Right kidney (tissue), 9 donors: ENCODE results near the gene GDPD3.
"Not testable (repeated sequence)": the region's sequence is repeated elsewhere in the genome, so short reads cannot be mapped to it uniquely, and the experiment has no call there.

ENCODE experiments used
- DNase-seq: peaks from one replicate; pipeline ENCODE4 v3.0.0-alpha.2; 2016
- long read RNA-seq, 8 donors: transcript quantifications; one replicate each; lab custom pipeline, GENCODE V29; 2026

Gene GDPD3
- long read RNA-seq, donor 1, partial matches to known transcripts, result 0 of 1 reads
- long read RNA-seq, donor 1, other reads (novel, unspliced or antisense), result 0 of 1 reads
- long read RNA-seq, donor 2, result 0 reads
- long read RNA-seq, donor 3, result 0 reads
- long read RNA-seq, donor 4, partial matches to known transcripts, result 5 of 6 reads
- long read RNA-seq, donor 4, other reads (novel, unspliced or antisense), result 0 of 6 reads
- long read RNA-seq, donor 5, partial matches to known transcripts, result 0 of 2 reads
- long read RNA-seq, donor 5, other reads (novel, unspliced or antisense), result 0 of 2 reads
- long read RNA-seq, donor 6, result 0 reads
- long read RNA-seq, donor 7, result 0 reads
- long read RNA-seq, donor 8, partial matches to known transcripts, result 0 of 2 reads
- long read RNA-seq, donor 8, other reads (novel, unspliced or antisense), result 0 of 2 reads

GRCh38 chr16:30113031-30113710 is at the start of gene GDPD3:
Gene GDPD3 (minus strand): TSS chr16:30113537. CDS start chr16:30113478, 59 bp downstream.
- no peak for DNase-seq

- DNase-seq, result no peak
Measured at GRCh38 chr16:30157214-30157613, 43.9 kb upstream of the GDPD3 start.

- no peak for DNase-seq
Measured at GRCh38 chr16:30155188-30155587, 41.9 kb upstream of the GDPD3 start.

GRCh38 chr16:30152517-30152916 is 39.2 kb upstream of the GDPD3 start:
- DNase-seq, result no peak

- no peak for DNase-seq
Measured at GRCh38 chr16:30151091-30151490, 37.8 kb upstream of the GDPD3 start.

GRCh38 chr16:30149250-30149930 is 36.1 kb upstream of the GDPD3 start:
- DNase-seq, result no peak

- DNase-seq, result no peak
Measured at GRCh38 chr16:30147843-30148510, 34.6 kb upstream of the GDPD3 start.

- no peak for DNase-seq
Measured at GRCh38 chr16:30145657-30146056, 32.3 kb upstream of the GDPD3 start.

- no peak for DNase-seq
Measured at GRCh38 chr16:30144917-30145316, 31.6 kb upstream of the GDPD3 start.

- DNase-seq, result no peak
Measured at GRCh38 chr16:30144017-30144416, 30.7 kb upstream of the GDPD3 start.

- DNase-seq, result no peak
Measured at GRCh38 chr16:30143347-30143702, 30.0 kb upstream of the GDPD3 start.

- DNase-seq, result no peak
Measured at GRCh38 chr16:30142672-30143346, 29.5 kb upstream of the GDPD3 start.

GRCh38 chr16:30141750-30142149 is 28.4 kb upstream of the GDPD3 start:
- no peak for DNase-seq

GRCh38 chr16:30139583-30140481 is 26.5 kb upstream of the GDPD3 start:
- DNase-seq, result no peak

- DNase-seq, result no peak
Measured at GRCh38 chr16:30137897-30138296, 24.6 kb upstream of the GDPD3 start.

- DNase-seq, result no peak
Measured at GRCh38 chr16:30136971-30137605, 23.8 kb upstream of the GDPD3 start.

GRCh38 chr16:30132591-30132990 is 19.3 kb upstream of the GDPD3 start:
- DNase-seq, result no peak

GRCh38 chr16:30131869-30132475 is 18.6 kb upstream of the GDPD3 start:
- peak; percentile 27 for DNase-seq

- DNase-seq, result no peak
Measured at GRCh38 chr16:30127993-30128392, 14.7 kb upstream of the GDPD3 start.

- not testable (repeated sequence) for DNase-seq
Measured at GRCh38 chr16:30125690-30126089, 12.4 kb upstream of the GDPD3 start.
